NCI-H1092 (cell line): ENCODE measurements around the gene TTBK1.

Experiments used
- DNase-seq: peaks from one replicate; lab custom pipeline; 2025; lab: John Stamatoyannopoulos, UW

Gene TTBK1

GRCh38 chr6:43223175-43223574 lies 20.1 kb upstream of the TTBK1 start:
- no peak for DNase-seq

- DNase-seq, result no peak
These were observed 17.0 kb upstream of the TTBK1 start for GRCh38 chr6:43226192-43226851.

GRCh38 chr6:43228951-43229802 lies 14.1 kb upstream of the TTBK1 start, which contains the start of gene DNPH1:
DNPH1 (minus strand) TSS chr6:43229481; CDS start chr6:43229456, 25 bp downstream.
- peak; percentile 71 for DNase-seq

- DNase-seq, result no peak
These were observed 13.3 kb upstream of the TTBK1 start for GRCh38 chr6:43229803-43230620.

GRCh38 chr6:43231053-43231452 lies 12.2 kb upstream of the TTBK1 start:
- no peak for DNase-seq

GRCh38 chr6:43231735-43232450 lies 11.4 kb upstream of the TTBK1 start:
- DNase-seq, result no peak

- no peak for DNase-seq
These were observed 7.4 kb upstream of the TTBK1 start for GRCh38 chr6:43235841-43236240.

GRCh38 chr6:43239054-43239453 lies 4.2 kb upstream of the TTBK1 start:
- no peak for DNase-seq

GRCh38 chr6:43240950-43241349 lies 2.3 kb upstream of the TTBK1 start:
- no peak for DNase-seq

- DNase-seq, result no peak
These were observed 1.8 kb upstream of the TTBK1 start for GRCh38 chr6:43241446-43241845.

GRCh38 chr6:43243664-43244321 lies 512 bp downstream of the TTBK1 start:
- DNase-seq, result no peak

GRCh38 chr6:43246301-43247113 lies 3.2 kb downstream of the TTBK1 start:
- DNase-seq, result no peak

- peak; percentile 85 for DNase-seq
These were observed 4.1 kb downstream of the TTBK1 start for GRCh38 chr6:43247114-43247999.

- DNase-seq, result no peak
These were observed 4.8 kb downstream of the TTBK1 start for GRCh38 chr6:43248101-43248500.

- no peak for DNase-seq
These were observed 5.5 kb downstream of the TTBK1 start for GRCh38 chr6:43248791-43249190.

- DNase-seq, result no peak
These were observed 7.7 kb downstream of the TTBK1 start for GRCh38 chr6:43250992-43251373.

- no peak for DNase-seq
These were observed 10.1 kb downstream of the TTBK1 start for GRCh38 chr6:43253401-43253800.

GRCh38 chr6:43254138-43254817 lies 11.0 kb downstream of the TTBK1 start:
- no peak for DNase-seq

- DNase-seq, result no peak
These were observed 11.6 kb downstream of the TTBK1 start for GRCh38 chr6:43254846-43255245.
